ENCODE results near the gene SLC22A15.

DNA sequence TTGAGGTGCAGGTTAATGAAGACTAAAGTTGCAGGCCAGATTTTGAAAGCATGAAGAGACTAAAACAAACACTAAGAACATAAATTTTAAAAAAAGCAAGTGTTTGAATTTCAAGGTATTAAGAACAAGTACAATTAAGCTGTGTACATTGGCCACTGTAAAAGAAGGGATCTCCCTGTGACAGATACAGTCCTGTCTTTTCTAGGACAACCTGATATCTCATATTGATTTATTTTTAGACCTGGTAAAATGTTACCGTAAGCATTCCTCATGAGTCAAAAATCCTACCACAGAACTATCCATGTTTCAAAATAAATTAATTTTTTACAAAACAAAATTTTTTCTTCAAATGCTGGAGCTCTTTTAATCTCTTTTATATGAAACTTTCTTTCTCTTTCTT, 39.4 kb downstream of the SLC22A15 start:
- TF ChIP-seq, protein P1, sequence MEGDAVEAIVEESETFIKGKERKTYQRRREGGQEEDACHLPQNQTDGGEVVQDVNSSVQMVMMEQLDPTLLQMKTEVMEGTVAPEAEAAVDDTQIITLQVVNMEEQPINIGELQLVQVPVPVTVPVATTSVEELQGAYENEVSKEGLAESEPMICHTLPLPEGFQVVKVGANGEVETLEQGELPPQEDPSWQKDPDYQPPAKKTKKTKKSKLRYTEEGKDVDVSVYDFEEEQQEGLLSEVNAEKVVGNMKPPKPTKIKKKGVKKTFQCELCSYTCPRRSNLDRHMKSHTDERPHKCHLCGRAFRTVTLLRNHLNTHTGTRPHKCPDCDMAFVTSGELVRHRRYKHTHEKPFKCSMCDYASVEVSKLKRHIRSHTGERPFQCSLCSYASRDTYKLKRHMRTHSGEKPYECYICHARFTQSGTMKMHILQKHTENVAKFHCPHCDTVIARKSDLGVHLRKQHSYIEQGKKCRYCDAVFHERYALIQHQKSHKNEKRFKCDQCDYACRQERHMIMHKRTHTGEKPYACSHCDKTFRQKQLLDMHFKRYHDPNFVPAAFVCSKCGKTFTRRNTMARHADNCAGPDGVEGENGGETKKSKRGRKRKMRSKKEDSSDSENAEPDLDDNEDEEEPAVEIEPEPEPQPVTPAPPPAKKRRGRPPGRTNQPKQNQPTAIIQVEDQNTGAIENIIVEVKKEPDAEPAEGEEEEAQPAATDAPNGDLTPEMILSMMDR (IDR thresholded peaks at IDR 0.05), result no peak
- TF ChIP-seq POLR2AphosphoS5 (IDR thresholded peaks at IDR 0.05; ENCODE audit: insufficient read depth in 1 of 2, low read depth in 1 of 2), result no peak
